Adipose tissue (tissue), 3 donors: ENCODE measurements around the gene LTB4R. TPM values are rescaled to one million over a fixed set of nuclear protein-coding genes. Genes with fewer than 3 reads are reported as not detected.

ENCODE experiments used
- H3K27ac ChIP-seq: one replicate; pipeline ENCODE4 v1.5.1; 2013; ENCODE audit warnings: low read depth, low read length
- WGBS, 3 donors: extraction: QIAGEN DNeasy Blood & Tissue Kit; methylation state at CpG; one replicate each; pipeline ENCODE4 v1.1.7; 2013; 5-methylcytosine and 5-hydroxymethylcytosine counted together
- polyA plus RNA-seq, 3 donors: library from polyadenylated mRNA; stranded (reverse); fragments of 200-250 nt; gene quantifications; one replicate each; pipeline ENCODE4 v1.2.3, GENCODE V29; 2013
- donor health status: healthy with polysubstance abuse.
- donor health status: Bipolar disorder and iron deficiency.
- donor health status: healthy.

The LTB4R gene
- polyA plus RNA-seq = 10 to 100 TPM in 1 of 3 donors, 1 to 10 TPM in 2; 5.1 to 13.3 (median 6.2) TPM

- WGBS, 3 donors = 2 to 15% (median 5%) methylated on average over 90 to 99 of the region's 99 CpGs
- peak within 1 kb of the TSS; percentile 52 for H3K27ac ChIP-seq
Measured at GRCh38 chr14:24310646-24311604, at the start of gene LTB4R. Gene LTB4R (plus strand): TSS chr14:24311502. CDS start chr14:24315652, 4,150 bp downstream.

GRCh38 chr14:24261969-24262327 is 49.4 kb upstream of the LTB4R start:
- H3K27ac ChIP-seq = no peak overlapping the region
- 91 to 93% (median 91%) methylated on average over 19 of the region's 19 CpGs for WGBS, 3 donors

GRCh38 chr14:24262821-24263733 is 48.2 kb upstream of the LTB4R start, which contains the start of gene TGM1:
Gene TGM1 (minus strand): TSS chr14:24263177. CDS start chr14:24262352, 825 bp downstream.
- 75 to 80% (median 80%) methylated on average over 14 of the region's 14 CpGs for WGBS, 3 donors
- H3K27ac ChIP-seq = no peak within 1 kb of the TSS

GRCh38 chr14:24263848-24264247 is 47.5 kb upstream of the LTB4R start:
- 58 to 74% (median 62%) methylated on average over 6 of the region's 6 CpGs for WGBS, 3 donors
- H3K27ac ChIP-seq = no peak overlapping the region

- H3K27ac ChIP-seq = no peak overlapping the region
- WGBS, 3 donors = 60 to 78% (median 69%) methylated on average over 6 of the region's 6 CpGs
Measured at GRCh38 chr14:24264298-24264697, 47.0 kb upstream of the LTB4R start.

- 86 to 92% (median 89%) methylated on average over 18 of the region's 18 CpGs for WGBS, 3 donors
- no peak overlapping the region for H3K27ac ChIP-seq
Measured at GRCh38 chr14:24266344-24267244, 44.7 kb upstream of the LTB4R start.

- H3K27ac ChIP-seq = no peak overlapping the region
- 89 to 96% (median 94%) methylated on average over 9 of the region's 9 CpGs for WGBS, 3 donors
Measured at GRCh38 chr14:24267516-24267915, 43.8 kb upstream of the LTB4R start.

- 89 to 95% (median 94%) methylated on average over 9 of the region's 9 CpGs for WGBS, 3 donors
Measured at GRCh38 chr14:24268225-24268624, 43.1 kb upstream of the LTB4R start.

GRCh38 chr14:24269368-24269767 is 41.9 kb upstream of the LTB4R start:
- WGBS, 3 donors = 94 to 95% (median 95%) methylated on average over 8 of the region's 8 CpGs
- H3K27ac ChIP-seq = no peak overlapping the region

More at GRCh38 chr14:24268225-24268624, 43.1 kb upstream of the LTB4R start:
- no peak overlapping the region for H3K27ac ChIP-seq

- 94 to 97% (median 95%) methylated on average over 12 to 14 of the region's 14 CpGs for WGBS, 3 donors
- H3K27ac ChIP-seq = no peak overlapping the region
Measured at GRCh38 chr14:24269910-24270536, 41.3 kb upstream of the LTB4R start.

GRCh38 chr14:24270537-24271133 is 40.7 kb upstream of the LTB4R start:
- WGBS, 3 donors = 13 to 19% (median 15%) methylated on average over 13 of the region's 13 CpGs
- H3K27ac ChIP-seq = no peak overlapping the region

GRCh38 chr14:24271134-24271833 is 40.0 kb upstream of the LTB4R start, which contains the start of gene RABGGTA:
Gene RABGGTA (minus strand): TSS chr14:24271597. CDS start chr14:24271115, 482 bp downstream.
- WGBS, 3 donors = 0 to 1% (median 1%) methylated on average over 58 to 61 of the region's 61 CpGs
- peak within 1 kb of the TSS; percentile 31 for H3K27ac ChIP-seq

GRCh38 chr14:24271834-24272263 is 39.5 kb upstream of the LTB4R start:
- no peak overlapping the region for H3K27ac ChIP-seq
- WGBS, 3 donors = 6 to 24% (median 18%) methylated on average over 3 of the region's 3 CpGs

GRCh38 chr14:24272467-24272866 is 38.8 kb upstream of the LTB4R start:
- 78 to 89% (median 85%) methylated on average over 2 of the region's 2 CpGs for WGBS, 3 donors
- no peak overlapping the region for H3K27ac ChIP-seq

GRCh38 chr14:24273422-24273998 is 37.8 kb upstream of the LTB4R start:
- H3K27ac ChIP-seq = no peak overlapping the region
- WGBS, 3 donors = 60 to 77% (median 70%) methylated on average over 3 of the region's 3 CpGs

- WGBS, 3 donors = 37 to 68% (median 48%) methylated on average over 3 of the region's 3 CpGs
- no peak overlapping the region for H3K27ac ChIP-seq
Measured at GRCh38 chr14:24274101-24274543, 37.2 kb upstream of the LTB4R start.
